HEK293 (cell line): ENCODE results near the gene PJA2.

Source experiments
- CTCF ChIA-PET: fragments of 350-600 bp; formaldehyde crosslinking; extraction: SDS; loops from one replicate; lab custom pipeline; 2021; ENCODE audit warnings: antibody characterized with exemption; lab: Yijun Ruan, JAX
- POLR2A ChIA-PET: fragments of 300-600 bp; formaldehyde crosslinking; extraction: SDS; loops from one replicate; lab custom pipeline; 2020; ENCODE audit warnings: antibody characterized with exemption, inconsistent platforms; lab: Yijun Ruan, JAX
- H3K27ac ChIP-seq: fragments of 200-500 bp; sonication (Bioruptor generic); 2 replicates; pipeline ENCODE4 v1.5.1; 2014; ENCODE audit warnings: low read depth, low read length, control low read depth, inconsistent platforms; ENCODE audit errors: extremely low read depth
- H3K36me3 ChIP-seq, 2 experiments: fragments of 200-500 bp in 1 of 2; sonication (Bioruptor generic) in 1 of 2; 1 replicate in 1 of 2; 2 replicates in 1 of 2; pipeline ENCODE4 v1.5.1; 2014 to 2017; ENCODE audit warnings: inconsistent platforms in 2 of 2, low read length in 2 of 2; ENCODE audit not compliant: control insufficient read depth in 2 of 2, insufficient read depth in 1 of 2
- H3K4me1 ChIP-seq: fragments of 200-500 bp; sonication (Bioruptor generic); 2 replicates; pipeline ENCODE4 v1.5.1; 2014; ENCODE audit warnings: mild to moderate bottlenecking, low read length, inconsistent platforms; ENCODE audit not compliant: control insufficient read depth, insufficient read depth
- H3K4me3 ChIP-seq: 2 replicates; pipeline ENCODE4 v1.5.1; 2011; ENCODE audit warnings: low read depth, mild to moderate bottlenecking, control low read depth, low read length, moderate library complexity
- H3K9me3 ChIP-seq: fragments of 200-500 bp; sonication (Bioruptor generic); 2 replicates; pipeline ENCODE4 v1.5.1; 2014; ENCODE audit warnings: low read depth, low read length, inconsistent platforms; ENCODE audit not compliant: control insufficient read depth, insufficient read depth
- ATF2 ChIP-seq: fragments of 450-650 bp; formaldehyde crosslinking; IDR thresholded peaks from 2 replicates; pipeline ENCODE4 v1.5.1; 2016; ENCODE audit warnings: missing biosample characterization, missing genetic modification characterization, low read depth
- GLIS1 ChIP-seq: fragments of 450-650 bp; formaldehyde crosslinking; IDR thresholded peaks from 2 replicates; pipeline ENCODE4 v1.5.1; 2016; ENCODE audit warnings: missing biosample characterization, missing genetic modification characterization
- IKZF3 ChIP-seq: fragments of 450-650 bp; IDR thresholded peaks from 2 replicates; pipeline ENCODE4 v1.5.0; 2018; ENCODE audit warnings: missing biosample characterization, mild to moderate bottlenecking, missing genetic modification characterization, moderate library complexity
- MZF1 ChIP-seq: fragments of 450-650 bp; formaldehyde crosslinking; IDR thresholded peaks from 2 replicates; pipeline ENCODE4 v1.5.1; 2017; ENCODE audit warnings: missing biosample characterization, missing genetic modification characterization, borderline replicate concordance
- PRDM6 ChIP-seq: fragments of 450-650 bp; formaldehyde crosslinking; IDR thresholded peaks from 2 replicates; pipeline ENCODE4 v1.5.1; 2017; ENCODE audit warnings: missing biosample characterization, missing genetic modification characterization
- ZNF10 ChIP-seq: fragments of 450-650 bp; formaldehyde crosslinking; IDR thresholded peaks from 2 replicates; pipeline ENCODE4 v1.5.1; 2017; ENCODE audit warnings: missing biosample characterization, missing genetic modification characterization
- ZNF2 ChIP-seq: fragments of 450-650 bp; formaldehyde crosslinking; IDR thresholded peaks from 2 replicates; pipeline ENCODE4 v1.5.1; 2016; ENCODE audit warnings: missing biosample characterization, missing genetic modification characterization
- ZNF214 ChIP-seq: fragments of 450-650 bp; formaldehyde crosslinking; IDR thresholded peaks from 2 replicates; pipeline ENCODE4 v1.5.1; 2017; ENCODE audit warnings: missing biosample characterization, mild to moderate bottlenecking, missing genetic modification characterization, borderline replicate concordance
- ZNF366 ChIP-seq: fragments of 450-650 bp; formaldehyde crosslinking; conservative IDR thresholded peaks from 2 replicates; pipeline ENCODE4 v1.5.1; 2016; ENCODE audit warnings: missing biosample characterization, missing genetic modification characterization
- ZNF660 ChIP-seq: fragments of 450-650 bp; IDR thresholded peaks from 2 replicates; pipeline ENCODE4 v1.5.1; 2018; ENCODE audit warnings: missing biosample characterization, mild to moderate bottlenecking, missing genetic modification characterization
- ZNF664 ChIP-seq: fragments of 450-650 bp; formaldehyde crosslinking; IDR thresholded peaks from 2 replicates; pipeline ENCODE4 v1.5.1; 2016; ENCODE audit warnings: missing biosample characterization, missing genetic modification characterization
- ZNF843 ChIP-seq: fragments of 450-650 bp; formaldehyde crosslinking; IDR thresholded peaks from 2 replicates; pipeline ENCODE4 v1.5.1; 2016; ENCODE audit warnings: missing biosample characterization, missing genetic modification characterization
- TF ChIP-seq, protein P1 (sequence below): fragments of 450-650 bp; formaldehyde crosslinking; IDR thresholded peaks from 2 replicates; pipeline ENCODE4 v1.5.1; 2016; ENCODE audit warnings: missing biosample characterization, missing genetic modification characterization

The PJA2 gene

GRCh38 chr5:109407913-109408312 is 1.9 kb downstream of the PJA2 start:
- H3K27ac ChIP-seq = no peak overlapping the region
- POLR2A ChIA-PET = no interaction called here
- peaks cover 13% of the 10 kb centered on the region; the same call in 1 of the 2 replicates for H3K4me1 ChIP-seq
- TF ChIP-seq ZNF664 (peak; percentile 95), ZNF660 (tag by site-specific recombination) (no peak)
- H3K36me3 ChIP-seq = no peaks in the 10 kb centered on the region
- no peaks in the 10 kb centered on the region for H3K9me3 ChIP-seq
- CTCF ChIA-PET = no interaction called here
- peak overlapping the region; percentile 67 for H3K4me3 ChIP-seq

DNA sequence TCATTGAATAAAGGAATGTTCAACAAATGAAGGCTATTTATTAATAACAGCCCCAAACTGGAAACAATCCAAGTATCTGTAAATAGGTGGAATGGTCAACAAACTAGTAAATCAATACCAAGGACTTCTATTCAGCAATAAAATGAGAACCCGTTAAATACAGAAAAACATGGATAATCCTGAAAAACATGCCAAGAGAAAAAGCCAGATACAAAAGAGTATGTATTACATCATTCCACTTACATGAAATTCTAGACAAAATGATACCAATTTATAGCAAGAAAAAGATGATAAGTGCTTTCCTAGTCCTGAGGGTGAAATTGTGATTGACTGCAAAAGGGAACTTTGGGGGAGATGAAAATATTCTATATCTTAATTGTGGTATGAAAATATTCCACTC is 3.1 kb downstream of the PJA2 start:
- Histone ChIP-seq H3K9me3 (no peaks in the 10 kb centered on the region), H3K4me3 (no peak overlapping the region; the same call in 1 of the 2 replicates), H3K27ac (no peak overlapping the region), H3K4me1 (peaks cover 12% of the 10 kb centered on the region; the same call in 1 of the 2 replicates), H3K36me3 (no peaks in the 10 kb centered on the region)
- ChIA-PET CTCF (no interaction called here), POLR2A (no interaction called here)
- TF ChIP-seq ZNF843 (tag by site-specific recombination) = 0 out of 2 replicates have a peak, but pooled peaks have one; percentile 41
- peak; percentile 55 for TF ChIP-seq ATF2 (tag by site-specific recombination)
- no peak for TF ChIP-seq ZNF2
- peak; percentile 94 for TF ChIP-seq PRDM6 (tag by site-specific recombination)
- no peak for TF ChIP-seq GLIS1 (tag by site-specific recombination)
- TF ChIP-seq IKZF3 (tag by site-specific recombination) = peak; percentile 31; the same call in 1 of the 2 replicates
- peak; percentile 46; the same call in 1 of the 2 replicates for TF ChIP-seq ZNF366

GRCh38 chr5:109404428-109404960 is 5.3 kb downstream of the PJA2 start:
- Histone ChIP-seq H3K4me1 (peaks cover 7% of the 10 kb centered on the region; the same call in 1 of the 2 replicates), H3K36me3 (no peaks in the 10 kb centered on the region), H3K9me3 (no peaks in the 10 kb centered on the region), H3K4me3 (no peak overlapping the region), H3K27ac (no peak overlapping the region)
- ChIA-PET CTCF (no interaction called here), POLR2A (no interaction called here)
- peak; percentile 66 for TF ChIP-seq MZF1 (tag by site-specific recombination)
- TF ChIP-seq, protein P1, sequence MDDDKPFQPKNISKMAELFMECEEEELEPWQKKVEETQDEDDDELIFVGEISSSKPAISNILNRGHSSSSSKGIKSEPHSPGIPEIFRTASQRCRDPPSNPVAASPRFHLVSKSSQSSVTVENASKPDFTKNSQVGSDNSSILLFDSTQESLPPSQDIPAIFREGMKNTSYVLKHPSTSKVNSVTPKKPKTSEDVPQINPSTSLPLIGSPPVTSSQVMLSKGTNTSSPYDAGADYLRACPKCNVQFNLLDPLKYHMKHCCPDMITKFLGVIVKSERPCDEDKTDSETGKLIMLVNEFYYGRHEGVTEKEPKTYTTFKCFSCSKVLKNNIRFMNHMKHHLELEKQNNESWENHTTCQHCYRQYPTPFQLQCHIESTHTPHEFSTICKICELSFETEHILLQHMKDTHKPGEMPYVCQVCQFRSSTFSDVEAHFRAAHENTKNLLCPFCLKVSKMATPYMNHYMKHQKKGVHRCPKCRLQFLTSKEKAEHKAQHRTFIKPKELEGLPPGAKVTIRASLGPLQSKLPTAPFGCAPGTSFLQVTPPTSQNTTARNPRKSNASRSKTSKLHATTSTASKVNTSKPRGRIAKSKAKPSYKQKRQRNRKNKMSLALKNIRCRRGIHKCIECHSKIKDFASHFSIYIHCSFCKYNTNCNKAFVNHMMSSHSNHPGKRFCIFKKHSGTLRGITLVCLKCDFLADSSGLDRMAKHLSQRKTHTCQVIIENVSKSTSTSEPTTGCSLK (tag by site-specific recombination) = no peak

- ChIA-PET POLR2A (no interaction called here), CTCF (no interaction called here)
- Histone ChIP-seq H3K4me3 (no peak overlapping the region), H3K4me1 (peaks cover 12% of the 10 kb centered on the region; the same call in 1 of the 2 replicates), H3K9me3 (no peaks in the 10 kb centered on the region), H3K27ac (no peak overlapping the region), H3K36me3 (no peaks in the 10 kb centered on the region)
- no peak for TF ChIP-seq ZNF214 (tag by site-specific recombination)
- TF ChIP-seq ZNF10 (tag by site-specific recombination) = peak; percentile 52; the same call in 1 of the 2 replicates
- TF ChIP-seq ZNF664 = peak; percentile 52; the same call in 1 of the 2 replicates
Measured at GRCh38 chr5:109403469-109403868, 6.3 kb downstream of the PJA2 start.
